HepG2 (cell line): ENCODE measurements around the gene RRAD. TPM values are rescaled to one million over a fixed set of nuclear protein-coding genes. Genes with fewer than 3 reads are reported as not detected.

Experiments
- ATAC-seq: fragments of 200-7000 bp; cut with Tn5 transposase; 3 replicates; pipeline ENCODE4 v1.9.1; 2020; ENCODE audit warnings: mild to moderate bottlenecking, moderate library complexity
- BruUV-seq: library from RNA; stranded (reverse); fragments of 400-500 nt; replicated peaks from 2 replicates; lab custom pipeline; 2021; lab: Mats Ljungman, UMichigan
- CTCF ChIA-PET: fragments of 300-600 bp; formaldehyde crosslinking; extraction: SDS; loops from one replicate; lab custom pipeline; 2021; ENCODE audit warnings: low total read pairs, inconsistent platforms, low intra/inter-chr PET ratio; lab: Yijun Ruan, JAX
- POLR2A ChIA-PET: fragments of 350-600 bp; sonication (Branson Sonifier 250); formaldehyde crosslinking; loops from one replicate; lab custom pipeline; 2020; ENCODE audit warnings: antibody characterized with exemption, inconsistent platforms; lab: Yijun Ruan, JAX
- DNase-seq: peaks from one replicate; pipeline ENCODE4 v3.0.0-alpha.2; 2015; ENCODE audit warnings: low spot score
- FAIRE-seq: peaks from 3 replicates; lab custom pipeline; 2011; peaks lifted over from hg19 to GRCh38; lab: Jason Lieb, UNC
- H2AFZ ChIP-seq: one replicate; pipeline ENCODE4 v1.6.1; 2011; ENCODE audit warnings: low read length, inconsistent platforms
- H3K27ac ChIP-seq: fragments of 300-600 bp; 3 replicates; pipeline ENCODE4 v1.8.0; 2011; ENCODE audit warnings: mixed run types, mild to moderate bottlenecking, mixed read lengths, low read length, inconsistent platforms; ENCODE audit not compliant: insufficient read depth; ENCODE audit errors: extremely low read length
- H3K27me3 ChIP-seq, 2 experiments: fragments of 200-600 bp in 1 of 2; 2 replicates in 1 of 2; 3 replicates in 1 of 2; pipeline versions ENCODE4 v1.6.0 to v1.8.0; 2011; ENCODE audit warnings: low read length in 2 of 2, mild to moderate bottlenecking in 2 of 2, moderate library complexity in 2 of 2, inconsistent platforms in 1 of 2; ENCODE audit not compliant: insufficient read depth in 2 of 2, control insufficient read depth in 1 of 2
- H3K36me3 ChIP-seq, 2 experiments: fragments of 200-600 bp in 1 of 2; replicated peaks in 1 of 2; 2 replicates in 1 of 2; 3 replicates in 1 of 2; pipeline versions ENCODE4 v1.5.1 to v1.8.0; 2011; ENCODE audit warnings: low read length in 2 of 2, inconsistent platforms in 1 of 2; ENCODE audit not compliant: insufficient read depth in 2 of 2, control insufficient read depth in 1 of 2
- H3K4me1 ChIP-seq: 2 replicates; pipeline ENCODE4 v1.5.1; 2012; ENCODE audit warnings: low read length, inconsistent platforms; ENCODE audit not compliant: insufficient read depth
- H3K4me2 ChIP-seq: 2 replicates; pipeline ENCODE4 v1.6.0; 2011; ENCODE audit warnings: low read depth, low read length, inconsistent platforms
- H3K4me3 ChIP-seq, 3 experiments: fragments of 200-600 bp in 1 of 3; sonication (generic), shearing (Covaris generic) in 1 of 3; replicated peaks in 1 of 3; 2 replicates each; pipeline ENCODE4 v1.5.1; 2011 to 2016; ENCODE audit warnings: low read length in 3 of 3, inconsistent platforms in 2 of 3, low read depth in 2 of 3, mild to moderate bottlenecking in 2 of 3, control low read depth in 1 of 3, mixed read lengths in 1 of 3; ENCODE audit not compliant: insufficient read depth in 1 of 3
- H3K79me2 ChIP-seq: one replicate; pipeline ENCODE4 v1.6.1; 2011; ENCODE audit warnings: low read length, inconsistent platforms; ENCODE audit not compliant: insufficient read depth
- H3K9ac ChIP-seq: 2 replicates; pipeline ENCODE4 v1.6.0; 2011; ENCODE audit warnings: mild to moderate bottlenecking, low read depth, low read length, inconsistent platforms; ENCODE audit not compliant: insufficient read depth
- H3K9me3 ChIP-seq: 2 replicates; pipeline ENCODE4 v1.5.1; 2012; ENCODE audit warnings: mild to moderate bottlenecking, low read length
- H4K20me1 ChIP-seq: 2 replicates; pipeline ENCODE4 v1.6.0; 2011; ENCODE audit warnings: inconsistent platforms, mild to moderate bottlenecking, low read length, moderate library complexity; ENCODE audit not compliant: insufficient read depth
- FOXC1 ChIP-seq: sonication (generic); formaldehyde crosslinking; IDR thresholded peaks from 2 replicates; pipeline ENCODE4 v1.8.0; 2022; ENCODE audit warnings: mild to moderate bottlenecking, missing genetic modification reagents, borderline replicate concordance
- GABPB1 ChIP-seq: IDR thresholded peaks from 2 replicates; pipeline ENCODE4 v1.6.1; 2016; ENCODE audit warnings: mild to moderate bottlenecking, missing genetic modification reagents, moderate library complexity, missing compliant biosample characterization
- HNRNPL ChIP-seq: fragments of 200-400 bp; formaldehyde crosslinking; IDR thresholded peaks from 2 replicates; pipeline ENCODE4 v1.6.1; 2017; ENCODE audit warnings: mild to moderate bottlenecking, low read depth, low read length
- KDM2A ChIP-seq: sonication (generic); formaldehyde crosslinking; IDR thresholded peaks from 2 replicates; pipeline ENCODE4 v1.4.0; 2020; ENCODE audit warnings: low read depth, missing genetic modification reagents, borderline replicate concordance
- MAZ ChIP-seq, 2 experiments: sonication (generic) in 1 of 2; formaldehyde crosslinking in 1 of 2; IDR thresholded peaks; 2 replicates each; pipeline versions ENCODE4 v1.5.0 to v1.6.1; 2012 to 2020; ENCODE audit warnings: low read depth in 2 of 2, mild to moderate bottlenecking in 2 of 2, borderline replicate concordance in 1 of 2, improper control_type of control experiment in 1 of 2, low read length in 1 of 2, missing genetic modification reagents in 1 of 2, moderate library complexity in 1 of 2
- SALL1 ChIP-seq: sonication (generic); formaldehyde crosslinking; IDR thresholded peaks from 2 replicates; pipeline ENCODE4 v1.8.0; 2022; ENCODE audit warnings: mild to moderate bottlenecking, missing genetic modification reagents
- SIN3B ChIP-seq: fragments of 150-350 bp; IDR thresholded peaks from 2 replicates; pipeline ENCODE4 v1.6.1; 2014; ENCODE audit warnings: low read length
- SMAD3 ChIP-seq: sonication (generic); formaldehyde crosslinking; IDR thresholded peaks from 2 replicates; pipeline ENCODE4 v1.4.0; 2020; ENCODE audit warnings: missing genetic modification reagents
- TAF15 ChIP-seq: fragments of 200-400 bp; formaldehyde crosslinking; IDR thresholded peaks from one replicate; pipeline ENCODE4 v1.6.1; 2018; ENCODE audit warnings: mild to moderate bottlenecking, low read depth, low read length; ENCODE audit not compliant: poor library complexity, severe bottlenecking
- TBX2 ChIP-seq: sonication (generic); formaldehyde crosslinking; IDR thresholded peaks from 2 replicates; pipeline ENCODE4 v1.5.0; 2020; ENCODE audit warnings: missing genetic modification reagents, mild to moderate bottlenecking, borderline replicate concordance
- ZNF687 ChIP-seq: sonication (generic); formaldehyde crosslinking; IDR thresholded peaks from 2 replicates; pipeline ENCODE4 v1.5.1; 2020; ENCODE audit warnings: mild to moderate bottlenecking, missing genetic modification reagents, moderate library complexity
- ZNF768 ChIP-seq: sonication (generic); formaldehyde crosslinking; IDR thresholded peaks from 2 replicates; pipeline ENCODE4 v1.4.0; 2020; ENCODE audit warnings: missing genetic modification reagents
- WGBS: methylation state at CpG from one replicate; pipeline ENCODE4 v1.1.6; 2017; ENCODE audit warnings: low lambda C conversion rate; 5-methylcytosine and 5-hydroxymethylcytosine counted together
- in situ Hi-C: cut with HindIII; loops from 2 replicates; pipeline ENCODE4 v1.10.0; 2017; ENCODE audit warnings: low pct_unique_long_range_greater_than_20kb; ENCODE audit not compliant: extremely low pct_ligation_motif_present
- intact Hi-C: fragments of 100-400 bp; cut with micrococcal nuclease; formaldehyde crosslinking; loops from one replicate; pipeline ENCODE4 v1.10.0; 2022; ENCODE audit not compliant: unreplicated experiment
- polyA plus RNA-seq, 8 experiments: library from polyadenylated mRNA; depleted of rRNA in 3 of 8; stranded (reverse) in 7 of 8; unstranded in 1 of 8; fragments of >200 nt; fragmentation: Illumina TruSeq in 4 of 8; extraction: Trizol in 4 of 8; gene quantifications; 2 replicates each; pipeline versions ENCODE4 v1.2.1 to v1.2.3, GENCODE V29; 2011 to 2016; ENCODE audit warnings: low read depth in 4 of 8, missing spikeins in 1 of 8, mixed read lengths in 1 of 8; ENCODE audit not compliant: insufficient read depth in 1 of 8
- total RNA-seq, 5 experiments: library from RNA; depleted of rRNA; stranded (reverse); fragments of >200 nt; fragmentation: Illumina TruSeq; extraction: Trizol; gene quantifications; 2 replicates each; pipeline ENCODE4 v1.2.3, GENCODE V29; 2016; ENCODE audit warnings: low read depth in 1 of 5
- TF ChIP-seq, protein P1 (sequence below): sonication (generic); formaldehyde crosslinking; IDR thresholded peaks from 2 replicates; pipeline ENCODE4 v1.8.1; 2023; ENCODE audit warnings: mild to moderate bottlenecking, missing genetic modification reagents
- TF ChIP-seq, protein P2 (sequence below): sonication (generic); formaldehyde crosslinking; IDR thresholded peaks from 2 replicates; pipeline ENCODE4 v1.4.0; 2020; ENCODE audit warnings: mild to moderate bottlenecking, missing genetic modification reagents

Gene RRAD
- total and polyA plus RNA-seq, 2 of the 13 experiments (the other 11 are each of a cell fraction or from before 2014, with no cell fraction given) = 0.80 to 1.1 TPM

DNA sequence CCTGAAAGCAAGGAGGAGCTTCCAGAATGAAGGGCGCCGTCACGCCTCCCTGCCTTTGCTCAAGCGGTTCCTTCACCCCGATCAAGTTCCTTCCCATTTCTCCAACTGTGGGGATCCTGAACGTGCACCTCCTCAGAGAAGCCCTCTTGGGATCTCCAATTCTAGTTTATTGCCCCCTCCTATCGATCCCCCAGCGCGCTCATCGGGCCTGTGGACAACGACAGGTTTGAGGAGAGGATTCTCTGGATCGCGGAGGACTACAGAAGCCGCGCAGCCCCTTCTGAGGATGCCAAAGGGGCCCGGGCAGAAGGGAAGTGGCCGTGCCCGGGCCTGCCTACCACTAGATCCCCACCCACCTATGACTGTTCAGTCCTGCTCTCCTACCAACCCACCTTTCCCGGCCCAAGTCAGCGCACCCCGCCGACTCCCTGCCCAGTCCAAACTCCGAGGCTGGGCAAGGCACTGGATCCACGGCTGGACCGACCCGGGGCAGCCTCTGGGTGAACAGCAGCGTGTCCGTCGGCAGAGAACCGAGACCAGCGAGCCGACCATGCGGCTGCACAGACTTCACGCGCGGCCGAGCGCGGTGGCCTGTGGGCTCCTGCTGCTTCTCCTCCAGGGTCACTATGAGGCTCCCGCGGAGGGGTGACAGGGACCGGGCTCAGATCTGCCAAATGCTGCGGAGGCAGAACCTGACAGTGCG is 22.9 kb upstream of the RRAD start:
- H3K9ac ChIP-seq = no peak overlapping the region
- H3K27ac ChIP-seq = no peak overlapping the region
- WGBS = 27% methylated on average over 27 of the region's 44 CpGs
- peaks cover 0 to 7% of the 10 kb centered on the region in 2 experiments; a peak in 3 of 5 replicates for H3K36me3 ChIP-seq
- BruUV-seq = no TSS peak
- H3K9me3 ChIP-seq = 0 out of 2 replicates have a peak, but pooled peaks cover 5% of the 10 kb centered on the region
- H3K4me2 ChIP-seq = peak overlapping the region; percentile 75
- peaks cover 41% of the 10 kb centered on the region for H3K4me1 ChIP-seq
- FAIRE-seq (no peak), DNase-seq (no peak), ATAC-seq (peak; percentile 69)
- H2AFZ ChIP-seq = no peak overlapping the region
- H4K20me1 ChIP-seq = no peaks in the 10 kb centered on the region; the same call in 1 of the 2 replicates
- H3K27me3 ChIP-seq = peaks cover 4 to 24% of the 10 kb centered on the region in 2 experiments; a peak in 4 of 5 replicates
- ChIA-PET POLR2A (no interaction called here), CTCF (interaction anchor here (1.5 to 2.1 kb wide), 2 partner anchors 53 to 237 kb away, joined by 6 to 17 read pairs; no protein-coding TSS in a partner anchor)
- in situ Hi-C loops = no loop called here
- intact Hi-C loops = no loop called here
- H3K4me3 ChIP-seq = peak overlapping the region; percentile 35 to 64 (median 37); a peak in 5 of 6 replicates
- no peaks in the 10 kb centered on the region for H3K79me2 ChIP-seq
- TF ChIP-seq FOXC1 (no peak), HNRNPL (peak; percentile 68; the same call in 1 of the 2 replicates), MAZ (IDR thresholded peaks at IDR 0.05; ENCODE audit: borderline replicate concordance, low read depth, low read length) (no peak), MAZ (CRISPR knock-in tag; IDR thresholded peaks at IDR 0.05; ENCODE audit: low read depth) (0 out of 2 replicates have a peak, but pooled peaks have one; percentile 28), TAF15 (no peak), TBX2 (peak; percentile 25; the same call in 1 of the 2 replicates), KDM2A (CRISPR knock-in tag) (0 out of 2 replicates have a peak, but pooled peaks have one; percentile 13), ZNF768 (CRISPR knock-in tag) (peak; percentile 74; the same call in 1 of the 2 replicates), SMAD3 (CRISPR knock-in tag) (no peak), SALL1 (CRISPR knock-in tag) (0 out of 2 replicates have a peak, but pooled peaks have one; percentile 11), SIN3B (no peak), ZNF687 (peak; percentile 57), GABPB1 (CRISPR knock-in tag) (peak; percentile 32; the same call in 1 of the 2 replicates)
- TF ChIP-seq, protein P1, sequence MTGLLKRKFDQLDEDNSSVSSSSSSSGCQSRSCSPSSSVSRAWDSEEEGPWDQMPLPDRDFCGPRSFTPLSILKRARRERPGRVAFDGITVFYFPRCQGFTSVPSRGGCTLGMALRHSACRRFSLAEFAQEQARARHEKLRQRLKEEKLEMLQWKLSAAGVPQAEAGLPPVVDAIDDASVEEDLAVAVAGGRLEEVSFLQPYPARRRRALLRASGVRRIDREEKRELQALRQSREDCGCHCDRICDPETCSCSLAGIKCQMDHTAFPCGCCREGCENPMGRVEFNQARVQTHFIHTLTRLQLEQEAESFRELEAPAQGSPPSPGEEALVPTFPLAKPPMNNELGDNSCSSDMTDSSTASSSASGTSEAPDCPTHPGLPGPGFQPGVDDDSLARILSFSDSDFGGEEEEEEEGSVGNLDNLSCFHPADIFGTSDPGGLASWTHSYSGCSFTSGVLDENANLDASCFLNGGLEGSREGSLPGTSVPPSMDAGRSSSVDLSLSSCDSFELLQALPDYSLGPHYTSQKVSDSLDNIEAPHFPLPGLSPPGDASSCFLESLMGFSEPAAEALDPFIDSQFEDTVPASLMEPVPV (CRISPR knock-in tag) = 0 out of 2 replicates have a peak, but pooled peaks have one; percentile 63
- TF ChIP-seq, protein P2, sequence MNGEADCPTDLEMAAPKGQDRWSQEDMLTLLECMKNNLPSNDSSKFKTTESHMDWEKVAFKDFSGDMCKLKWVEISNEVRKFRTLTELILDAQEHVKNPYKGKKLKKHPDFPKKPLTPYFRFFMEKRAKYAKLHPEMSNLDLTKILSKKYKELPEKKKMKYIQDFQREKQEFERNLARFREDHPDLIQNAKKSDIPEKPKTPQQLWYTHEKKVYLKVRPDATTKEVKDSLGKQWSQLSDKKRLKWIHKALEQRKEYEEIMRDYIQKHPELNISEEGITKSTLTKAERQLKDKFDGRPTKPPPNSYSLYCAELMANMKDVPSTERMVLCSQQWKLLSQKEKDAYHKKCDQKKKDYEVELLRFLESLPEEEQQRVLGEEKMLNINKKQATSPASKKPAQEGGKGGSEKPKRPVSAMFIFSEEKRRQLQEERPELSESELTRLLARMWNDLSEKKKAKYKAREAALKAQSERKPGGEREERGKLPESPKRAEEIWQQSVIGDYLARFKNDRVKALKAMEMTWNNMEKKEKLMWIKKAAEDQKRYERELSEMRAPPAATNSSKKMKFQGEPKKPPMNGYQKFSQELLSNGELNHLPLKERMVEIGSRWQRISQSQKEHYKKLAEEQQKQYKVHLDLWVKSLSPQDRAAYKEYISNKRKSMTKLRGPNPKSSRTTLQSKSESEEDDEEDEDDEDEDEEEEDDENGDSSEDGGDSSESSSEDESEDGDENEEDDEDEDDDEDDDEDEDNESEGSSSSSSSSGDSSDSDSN (CRISPR knock-in tag) = peak; percentile 63; the same call in 1 of the 2 replicates
